ENCODE data around the gene TSC22D1.

DNA sequence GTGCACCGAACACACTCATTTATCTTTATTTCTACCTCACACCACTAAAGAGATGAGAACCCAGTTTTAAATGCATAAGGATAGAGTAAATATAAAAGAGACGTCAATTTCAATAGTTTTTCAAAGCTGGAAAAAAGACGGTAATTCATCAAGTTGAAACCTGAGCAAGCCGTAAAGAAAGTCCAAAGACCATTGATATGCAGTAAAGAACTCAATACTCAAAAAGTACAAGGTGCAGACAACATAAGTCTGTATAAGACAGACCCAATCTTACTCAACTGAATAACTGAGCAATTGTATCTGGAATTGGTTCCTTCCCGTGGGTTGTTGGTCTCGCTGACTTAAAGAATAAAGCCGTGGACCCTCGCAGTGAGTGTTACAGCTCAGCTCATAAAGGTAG, 120.4 kb downstream of the TSC22D1 start:
- TF ChIP-seq CTCF (IDR thresholded peaks at IDR 0.05) (no peak), POLR2A (IDR thresholded peaks at IDR 0.05) (no peak)
